Activated T-cell treated with anti-CD3 and anti-CD28 coated beads for 4 hours (primary cell): ENCODE data around the gene MX2.
"Not testable (repeated sequence)": the region's sequence is repeated elsewhere in the genome, so short reads cannot be mapped to it uniquely, and the experiment has no call there.

Source experiments
- DNase-seq: peaks from one replicate; pipeline ENCODE4 v3.0.0-alpha.2; 2020

MX2 gene

GRCh38 chr21:41419921-41420862 is 58.4 kb downstream of the MX2 start:
- peak; percentile 62 for DNase-seq

GRCh38 chr21:41420998-41421397 is 59.2 kb downstream of the MX2 start:
- DNase-seq = not testable (repeated sequence)

DNA sequence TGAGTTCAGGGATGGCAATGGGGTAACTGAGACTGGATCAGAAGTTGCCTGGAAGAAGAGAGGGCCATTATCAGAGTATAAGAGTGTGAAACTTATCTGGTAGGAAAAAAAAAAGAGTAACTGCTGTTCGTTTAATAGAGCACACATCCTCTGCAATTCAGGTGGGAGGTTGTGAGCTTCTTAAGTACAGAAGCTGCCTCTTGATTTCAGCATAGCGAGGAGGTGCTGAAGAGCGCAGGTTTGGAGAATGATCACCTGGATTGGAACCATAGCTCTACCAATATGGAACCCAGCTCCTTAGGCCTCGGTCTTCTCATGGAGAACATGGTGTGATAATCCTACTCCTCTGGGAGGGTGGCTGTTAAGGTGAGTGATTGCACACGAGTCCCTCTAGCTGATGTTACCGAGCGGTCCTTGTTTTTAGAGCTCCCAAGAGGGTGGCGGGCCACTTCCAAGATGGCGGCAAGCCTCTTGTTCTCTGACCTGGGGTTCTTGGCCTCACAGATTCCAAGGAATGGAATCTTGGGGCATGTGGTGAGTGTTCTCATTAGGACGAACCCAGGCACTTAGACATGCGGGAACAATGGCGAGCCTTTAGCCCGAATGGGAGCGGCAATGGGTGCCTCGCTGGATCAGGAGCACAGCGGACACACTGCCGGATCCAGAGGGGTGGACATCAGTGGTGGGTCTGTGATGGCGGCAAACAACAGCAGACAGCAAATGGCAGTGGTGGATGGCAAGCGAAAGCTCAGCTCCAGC is 60.9 kb downstream of the MX2 start:
- DNase-seq = no peak

- not testable (repeated sequence) for DNase-seq
These were observed 61.4 kb downstream of the MX2 start for GRCh38 chr21:41423305-41423636.

DNA sequence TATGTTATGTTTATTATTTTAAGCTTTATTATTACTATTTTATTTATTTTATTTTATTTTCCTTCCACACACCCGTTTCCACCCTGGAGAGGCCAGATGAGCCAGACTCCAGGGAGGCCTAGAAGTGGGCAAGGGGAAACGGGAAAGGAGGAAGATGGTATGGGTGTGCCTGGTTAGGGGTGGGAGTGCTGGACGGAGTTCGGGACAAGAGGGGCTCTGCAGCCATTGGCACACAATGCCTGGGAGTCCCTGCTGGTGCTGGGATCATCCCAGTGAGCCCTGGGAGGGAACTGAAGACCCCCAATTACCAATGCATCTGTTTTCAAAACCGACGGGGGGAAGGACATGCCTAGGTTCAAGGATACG is 63.7 kb downstream of the MX2 start:
- no peak for DNase-seq

GRCh38 chr21:41425954-41426675 is 64.3 kb downstream of the MX2 start, which contains the start of gene MX1:
Gene MX1 (plus strand): TSS chr21:41426239. CDS start chr21:41432071, 5,832 bp downstream.
- peak; percentile 89 for DNase-seq

DNA sequence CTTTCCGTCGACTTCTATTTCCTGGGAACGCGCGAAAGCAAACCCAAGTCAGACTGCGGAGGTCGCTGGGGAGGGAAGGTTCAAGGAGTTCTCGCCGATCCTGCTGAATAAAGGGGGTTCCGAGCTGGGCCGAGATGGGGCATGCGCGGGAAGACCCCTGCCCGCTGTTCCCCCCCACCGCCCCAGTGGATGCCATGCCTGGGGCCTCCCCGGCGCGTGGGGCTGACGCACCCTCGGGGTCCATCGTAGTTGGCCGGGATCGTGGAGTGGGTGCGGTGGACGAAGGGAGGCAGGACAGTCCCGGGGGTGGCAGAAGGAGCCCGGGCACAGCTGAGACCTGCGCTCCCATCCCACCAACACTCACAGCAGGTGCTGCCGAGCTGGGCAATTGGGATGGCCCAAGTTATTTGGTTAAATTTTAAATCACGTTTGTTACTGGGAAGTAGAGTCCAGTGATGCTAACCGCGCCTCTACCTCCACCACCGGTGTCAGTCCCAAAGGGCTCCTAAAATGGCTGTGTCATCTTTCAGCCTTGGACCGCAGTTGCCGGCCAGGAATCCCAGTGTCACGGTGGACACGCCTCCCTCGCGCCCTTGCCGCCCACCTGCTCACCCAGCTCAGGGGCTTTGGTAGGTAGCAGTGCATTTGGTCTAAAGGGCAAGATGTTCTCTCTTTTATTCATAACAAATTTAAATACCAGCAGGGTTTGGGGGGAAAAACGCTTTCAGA is 65.0 kb downstream of the MX2 start:
- no peak for DNase-seq

GRCh38 chr21:41427556-41427955 is 65.7 kb downstream of the MX2 start:
- DNase-seq = no peak

DNA sequence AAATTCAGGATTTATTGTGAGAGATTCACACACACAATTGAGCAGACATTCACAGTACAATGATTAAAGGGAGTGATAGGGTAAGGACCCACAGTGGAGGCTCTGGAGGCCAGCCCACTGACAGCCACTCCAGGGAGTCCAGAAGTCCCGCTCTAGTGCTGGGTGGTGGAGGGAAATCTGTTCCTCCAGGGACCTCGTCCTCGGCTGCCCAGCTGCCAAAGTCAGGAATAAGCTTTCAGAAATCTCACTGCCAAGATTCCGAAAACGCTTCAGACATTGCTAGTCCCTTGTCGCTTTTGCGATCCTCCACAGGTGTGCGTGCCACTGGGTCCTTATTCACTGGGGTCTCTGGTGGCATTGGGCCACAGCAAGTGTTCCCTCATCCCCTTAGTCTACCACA is 66.5 kb downstream of the MX2 start:
- DNase-seq = no peak

GRCh38 chr21:41428847-41429246 is 67.0 kb downstream of the MX2 start:
- no peak for DNase-seq

- no peak for DNase-seq
These were observed 67.5 kb downstream of the MX2 start for GRCh38 chr21:41429305-41429704.

GRCh38 chr21:41429925-41430491 is 68.2 kb downstream of the MX2 start:
- DNase-seq = no peak

GRCh38 chr21:41431788-41432548 is 70.1 kb downstream of the MX2 start:
- DNase-seq = no peak

- DNase-seq = no peak
These were observed 71.0 kb downstream of the MX2 start for GRCh38 chr21:41432562-41433460.

DNA sequence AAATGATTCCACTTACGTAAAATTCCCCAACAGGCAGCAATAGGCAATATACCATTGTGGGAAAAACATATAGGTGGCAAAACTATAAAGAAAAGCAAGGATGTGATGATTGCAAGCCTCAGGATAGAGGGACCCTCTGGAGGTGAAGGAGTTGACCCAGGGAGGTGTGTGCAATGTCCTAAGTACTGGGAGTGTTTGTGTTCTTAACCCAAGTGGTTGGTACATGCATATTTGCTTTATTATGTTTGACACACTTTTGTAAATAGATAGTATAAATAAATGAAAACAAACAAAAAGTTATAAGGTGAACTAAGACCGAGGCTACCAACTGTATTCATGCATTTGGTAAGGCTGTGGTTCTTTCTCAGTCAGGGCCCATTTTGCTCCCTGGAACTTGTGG is 71.7 kb downstream of the MX2 start:
- DNase-seq = no peak

DNA sequence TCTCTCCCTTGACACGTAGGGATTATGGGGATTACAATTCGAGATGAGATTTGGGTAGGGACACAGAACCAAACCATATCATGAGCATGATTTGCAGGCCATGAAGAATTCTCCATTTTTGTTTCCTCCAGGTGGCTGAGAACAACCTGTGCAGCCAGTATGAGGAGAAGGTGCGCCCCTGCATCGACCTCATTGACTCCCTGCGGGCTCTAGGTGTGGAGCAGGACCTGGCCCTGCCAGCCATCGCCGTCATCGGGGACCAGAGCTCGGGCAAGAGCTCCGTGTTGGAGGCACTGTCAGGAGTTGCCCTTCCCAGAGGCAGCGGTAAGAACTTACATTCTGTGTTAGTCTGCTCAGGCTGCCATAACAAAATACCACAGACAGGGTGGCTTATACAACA is 73.9 kb downstream of the MX2 start:
- DNase-seq = no peak

GRCh38 chr21:41437729-41438128 is 75.9 kb downstream of the MX2 start:
- DNase-seq = no peak

GRCh38 chr21:41438425-41439113 is 76.7 kb downstream of the MX2 start:
- DNase-seq = no peak

GRCh38 chr21:41439248-41439647 is 77.4 kb downstream of the MX2 start:
- DNase-seq = no peak

DNA sequence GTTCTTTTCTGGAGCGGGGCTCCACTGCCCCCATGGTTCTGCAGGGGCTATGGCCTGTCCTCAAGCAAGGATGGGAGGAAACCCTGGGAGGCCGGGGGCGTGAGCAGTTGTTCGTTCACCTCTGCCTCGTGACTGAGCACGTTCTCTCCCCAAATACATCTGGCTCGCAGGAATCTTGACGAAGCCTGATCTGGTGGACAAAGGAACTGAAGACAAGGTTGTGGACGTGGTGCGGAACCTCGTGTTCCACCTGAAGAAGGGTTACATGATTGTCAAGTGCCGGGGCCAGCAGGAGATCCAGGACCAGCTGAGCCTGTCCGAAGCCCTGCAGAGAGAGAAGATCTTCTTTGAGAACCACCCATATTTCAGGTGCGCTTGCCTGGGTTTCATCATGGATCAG is 79.7 kb downstream of the MX2 start:
- no peak for DNase-seq
